Activated T-helper 1 cell treated with anti-CD3 and anti-CD28 coated beads, Interleukin-2, amount 50 U/mL, for 16 hours (primary cell): ENCODE data around the gene NRK.
"Not testable (repeated sequence)": the region's sequence is repeated elsewhere in the genome, so short reads cannot be mapped to it uniquely, and the experiment has no call there.

Experiments
- DNase-seq, 2 donors: peaks; one replicate each; pipeline ENCODE4 v3.0.0-alpha.2; 2020; ENCODE audit warnings: low read depth in 1 of 2, low spot score in 1 of 2

NRK gene

GRCh38 chrX:105876658-105877057, 54.3 kb downstream of the NRK start:
- no peak for DNase-seq

- no peak for DNase-seq
Measured at GRCh38 chrX:105880491-105880890, 58.2 kb downstream of the NRK start.

- no peak for DNase-seq
Measured at GRCh38 chrX:105882581-105883275, 60.4 kb downstream of the NRK start.

- DNase-seq = no peak
Measured at GRCh38 chrX:105894721-105895120, 72.4 kb downstream of the NRK start.

DNA sequence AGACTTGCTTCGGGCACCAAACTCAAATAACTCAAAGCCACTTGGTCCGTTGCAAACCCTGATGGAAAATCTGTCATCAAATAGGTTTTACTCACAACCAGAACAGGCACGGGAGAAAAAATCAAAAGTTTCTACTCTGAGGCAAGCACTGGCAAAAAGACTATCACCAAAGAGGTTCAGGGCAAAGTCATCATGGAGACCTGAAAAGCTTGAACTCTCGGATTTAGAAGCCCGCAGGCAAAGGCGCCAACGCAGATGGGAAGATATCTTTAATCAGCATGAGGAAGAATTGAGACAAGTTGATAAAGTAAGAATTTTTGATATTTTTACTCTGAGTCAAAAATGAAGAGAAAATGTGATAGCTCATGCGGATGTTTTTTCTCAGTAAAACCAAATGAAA, 87.2 kb downstream of the NRK start:
- DNase-seq = no peak

GRCh38 chrX:105910563-105911105, 88.3 kb downstream of the NRK start:
- DNase-seq = no peak

GRCh38 chrX:105945266-105945665, 122.9 kb downstream of the NRK start:
- no peak for DNase-seq

- no peak for DNase-seq
Measured at GRCh38 chrX:105969487-105969886, 147.1 kb downstream of the NRK start.

GRCh38 chrX:105972690-105973386, 150.5 kb downstream of the NRK start:
- no peak for DNase-seq

GRCh38 chrX:105973387-105973739, 151.0 kb downstream of the NRK start:
- DNase-seq = no peak

DNA sequence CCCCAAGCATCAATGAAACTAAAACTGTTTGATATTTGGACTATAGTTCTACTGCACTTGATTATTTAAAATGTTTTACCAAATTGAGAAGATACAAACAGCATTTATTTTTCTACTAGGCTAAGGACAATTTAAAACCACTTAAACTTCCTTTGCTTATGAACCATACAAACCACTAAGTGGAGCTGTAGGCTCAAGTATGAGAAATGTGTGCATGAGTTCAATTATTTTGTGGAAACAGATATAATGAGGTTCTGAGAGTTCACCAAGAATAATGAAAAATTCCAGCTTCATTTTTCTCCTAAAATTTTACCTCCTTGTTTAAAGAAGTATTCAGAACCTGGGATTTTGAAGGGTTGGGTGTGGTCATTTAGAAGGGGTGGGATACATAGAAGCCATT, 153.0 kb downstream of the NRK start:
- DNase-seq = no peak

- DNase-seq = no peak
Measured at GRCh38 chrX:105981772-105982485, 159.6 kb downstream of the NRK start.

- not testable (repeated sequence) for DNase-seq
Measured at GRCh38 chrX:105988487-105988886, 166.1 kb downstream of the NRK start.

DNA sequence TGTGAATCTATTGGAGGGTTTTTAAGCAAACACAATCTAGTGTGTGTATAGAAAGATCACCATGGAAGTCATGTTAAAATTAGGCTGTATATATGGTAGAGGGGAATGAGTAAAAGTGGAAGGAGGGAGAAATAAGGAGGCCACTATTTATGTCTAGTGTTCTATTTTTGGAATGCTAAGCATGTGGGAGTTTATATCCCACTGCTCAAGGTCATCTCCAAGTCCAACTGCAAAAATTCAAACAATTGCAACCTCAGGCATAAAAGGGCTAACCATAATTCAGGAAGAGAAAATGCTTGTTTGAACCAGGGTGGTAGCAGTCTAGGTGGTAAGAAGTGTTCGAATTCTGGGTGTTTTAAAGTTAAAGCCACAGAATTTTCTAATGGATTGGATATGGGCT, 177.0 kb downstream of the NRK start:
- no peak for DNase-seq

GRCh38 chrX:106000203-106000602, 177.9 kb downstream of the NRK start:
- no peak for DNase-seq

DNA sequence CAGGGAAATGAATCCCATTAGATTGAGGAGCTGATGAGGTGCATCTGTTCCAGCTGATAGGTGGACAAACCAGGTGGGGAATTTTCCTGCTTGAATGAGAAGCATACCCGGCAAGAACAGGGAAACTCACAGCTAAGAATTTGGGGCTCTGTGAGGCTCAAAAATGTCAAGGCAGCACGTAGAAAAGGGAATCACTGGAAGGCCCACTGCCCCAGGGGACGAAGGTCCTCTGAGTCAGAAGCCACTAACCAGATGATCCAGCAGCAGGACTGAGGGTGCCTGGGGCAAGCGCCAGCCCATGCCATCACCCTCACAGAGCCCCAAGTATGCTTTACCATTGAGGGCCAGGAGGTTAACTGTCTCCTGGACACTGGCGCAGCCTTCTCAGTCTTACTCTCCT, 178.3 kb downstream of the NRK start:
- DNase-seq = not testable (repeated sequence)

GRCh38 chrX:106005684-106006083, 183.3 kb downstream of the NRK start:
- DNase-seq = no peak

GRCh38 chrX:106007815-106008214, 185.5 kb downstream of the NRK start:
- no peak for DNase-seq
